ENCODE measurements around the gene VPS45.

VPS45 gene

GRCh38 chr1:150073516-150073915 is 5.9 kb downstream of the VPS45 start:
- no peak for DNase-seq (ENCODE audit: low read depth in 2 of 2)

DNA sequence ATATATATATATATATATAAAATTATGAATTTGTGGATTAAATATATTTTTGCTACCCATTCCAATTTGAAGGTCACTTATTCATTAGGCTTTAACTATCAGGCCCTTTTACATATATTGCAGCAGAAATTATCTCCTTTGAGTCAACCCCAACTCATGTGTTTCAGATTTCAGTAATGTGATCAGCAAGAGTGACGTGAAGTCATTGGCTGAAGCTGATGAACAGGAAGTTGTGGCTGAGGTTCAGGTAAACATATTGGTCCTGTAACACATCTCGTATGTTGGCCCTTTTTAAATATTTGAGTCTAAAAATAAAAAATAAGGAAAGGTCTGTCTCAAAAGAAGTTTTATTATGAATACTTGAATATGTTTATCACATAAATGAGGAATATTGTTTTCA is 8.5 kb downstream of the VPS45 start:
- DNase-seq (ENCODE audit: low read depth in 2 of 2) = no peak

GRCh38 chr1:150076985-150077384 is 9.4 kb downstream of the VPS45 start:
- DNase-seq (ENCODE audit: low read depth in 2 of 2) = no peak

DNA sequence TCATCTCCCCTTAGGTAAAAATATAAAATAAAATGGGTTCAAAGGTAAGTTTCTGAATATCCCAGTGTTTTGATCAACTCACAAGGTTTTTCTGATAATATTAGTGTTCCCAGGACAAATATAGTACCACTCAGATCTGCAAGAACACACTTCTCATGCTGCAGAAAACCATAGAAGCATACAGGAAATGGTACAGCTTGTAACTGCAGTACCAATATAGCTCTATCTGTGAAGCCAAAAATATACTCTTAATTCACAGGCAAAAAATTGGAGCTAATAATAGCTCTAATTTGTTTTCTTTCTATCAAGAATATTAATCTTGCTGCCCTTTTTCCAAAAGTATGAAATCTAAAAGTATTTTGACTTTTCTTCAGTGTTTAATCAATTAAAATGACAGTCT is 13.2 kb downstream of the VPS45 start:
- DNase-seq (ENCODE audit: low read depth in 2 of 2) = no peak

- no peak for DNase-seq (ENCODE audit: low read depth in 2 of 2)
Observed at GRCh38 chr1:150082494-150082893, 14.9 kb downstream of the VPS45 start.

DNA sequence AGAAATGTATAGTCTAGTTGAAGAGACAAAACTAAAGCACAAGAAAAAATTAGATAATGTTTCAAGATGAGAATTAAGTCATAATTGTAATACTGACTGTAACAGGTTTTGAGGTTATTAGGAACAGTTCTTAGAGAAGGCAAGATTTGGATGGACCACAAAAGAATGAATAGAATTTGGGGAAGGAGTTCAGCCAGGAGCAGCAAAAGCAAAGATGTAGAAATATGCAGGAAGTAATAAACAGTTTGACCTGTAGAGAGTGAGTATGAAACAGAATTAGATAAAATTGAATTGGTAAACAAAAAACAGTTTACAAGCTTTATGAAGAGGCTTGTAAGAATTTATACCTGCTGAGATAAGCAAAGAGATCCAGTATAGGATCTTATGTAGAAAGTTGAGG is 16.3 kb downstream of the VPS45 start:
- DNase-seq (ENCODE audit: low read depth in 2 of 2) = peak in 1 of 2 experiments; percentile 13

GRCh38 chr1:150085406-150085805 is 17.8 kb downstream of the VPS45 start:
- no peak for DNase-seq (ENCODE audit: low read depth in 2 of 2)

GRCh38 chr1:150087415-150087814 is 19.8 kb downstream of the VPS45 start:
- no peak for DNase-seq (ENCODE audit: low read depth in 2 of 2)

- no peak for DNase-seq (ENCODE audit: low read depth in 2 of 2)
Observed at GRCh38 chr1:150089846-150090520, 22.4 kb downstream of the VPS45 start.

- no peak for DNase-seq (ENCODE audit: low read depth in 2 of 2)
Observed at GRCh38 chr1:150092180-150092791, 24.7 kb downstream of the VPS45 start.

- no peak for DNase-seq (ENCODE audit: low read depth in 2 of 2)
Observed at GRCh38 chr1:150093805-150094204, 26.2 kb downstream of the VPS45 start.

- no peak for DNase-seq (ENCODE audit: low read depth in 2 of 2)
Observed at GRCh38 chr1:150094734-150095265, 27.2 kb downstream of the VPS45 start.

DNA sequence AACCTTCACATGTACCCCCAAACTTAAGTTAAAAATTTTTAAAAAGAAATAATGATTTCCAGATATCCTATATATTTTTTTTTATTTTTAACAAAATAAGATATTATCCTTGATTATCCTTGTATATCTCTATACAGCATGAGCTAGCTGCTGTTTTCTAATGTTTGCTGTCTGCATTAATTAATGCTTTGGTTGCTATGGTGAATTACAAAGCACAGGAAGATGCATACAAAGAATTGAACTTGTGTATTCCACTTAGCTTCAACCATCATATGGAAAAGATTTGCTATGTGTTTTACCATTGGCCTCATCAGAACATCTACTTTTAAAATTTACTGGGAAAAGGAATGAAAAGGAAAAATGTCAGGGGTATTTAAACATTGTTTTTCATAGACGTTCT is 35.4 kb downstream of the VPS45 start:
- DNase-seq (ENCODE audit: low read depth in 2 of 2) = no peak

DNA sequence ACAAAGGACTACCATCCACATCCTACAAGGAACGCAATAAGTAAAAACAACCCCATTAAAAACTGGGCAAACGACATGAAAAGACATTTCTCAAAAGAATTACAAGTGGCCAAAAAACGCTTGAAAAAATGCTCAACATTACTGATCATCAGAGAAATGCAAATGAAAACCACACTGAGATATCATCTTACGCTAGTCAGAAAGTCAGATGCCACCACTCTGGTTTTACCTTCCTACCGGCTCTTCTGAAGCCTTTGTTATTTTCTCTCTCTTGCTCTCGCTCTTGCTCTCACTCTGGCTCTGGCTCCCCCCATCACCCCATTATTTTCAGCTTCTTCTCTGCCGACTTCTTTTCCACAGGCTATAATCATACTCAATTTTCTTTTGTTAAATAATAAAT is 38.8 kb downstream of the VPS45 start:
- DNase-seq (ENCODE audit: low read depth in 2 of 2) = no peak

- no peak for DNase-seq (ENCODE audit: low read depth in 2 of 2)
Observed at GRCh38 chr1:150109586-150109985, 42.0 kb downstream of the VPS45 start.

- no peak for DNase-seq (ENCODE audit: low read depth in 2 of 2)
Observed at GRCh38 chr1:150110116-150110515, 42.5 kb downstream of the VPS45 start.

DNA sequence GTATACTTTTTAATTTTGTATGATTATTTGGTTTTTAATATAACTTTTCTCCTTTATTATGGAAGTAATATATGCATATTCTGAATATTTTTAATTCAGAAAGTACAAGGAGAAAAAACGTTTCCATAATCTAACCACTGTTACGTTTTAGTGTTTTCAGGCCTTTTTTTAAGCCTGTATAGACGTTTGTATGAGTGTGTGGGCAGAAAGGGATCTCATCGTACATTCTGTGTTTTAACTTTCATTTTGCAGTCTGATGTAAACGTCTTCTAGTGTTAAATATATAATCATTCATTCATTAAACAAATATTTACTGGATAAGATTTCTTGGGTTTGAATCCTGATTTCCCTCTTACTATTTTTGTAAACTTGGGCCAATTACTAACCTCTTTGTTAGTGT is 44.1 kb downstream of the VPS45 start:
- DNase-seq (ENCODE audit: low read depth in 2 of 2) = no peak

DNA sequence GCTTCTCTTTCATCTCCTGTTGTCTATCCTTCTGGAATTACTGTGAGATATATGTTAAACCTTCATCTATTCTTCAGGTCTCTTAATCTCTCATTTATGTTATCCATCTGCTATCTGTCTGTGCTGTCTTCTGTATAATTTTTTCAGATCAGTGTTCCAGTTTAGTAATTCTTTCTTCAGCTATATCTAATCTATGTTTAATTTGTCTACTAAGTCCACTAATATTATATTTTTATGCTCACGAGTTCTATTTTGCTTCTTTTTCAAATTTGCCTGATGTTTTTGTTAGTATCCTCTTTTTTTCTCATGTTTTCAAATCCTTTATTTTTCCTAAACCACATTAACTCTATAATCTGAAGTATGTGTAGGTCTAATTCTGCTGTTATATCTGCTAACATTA is 47.5 kb downstream of the VPS45 start:
- DNase-seq (ENCODE audit: low read depth in 2 of 2) = no peak

DNA sequence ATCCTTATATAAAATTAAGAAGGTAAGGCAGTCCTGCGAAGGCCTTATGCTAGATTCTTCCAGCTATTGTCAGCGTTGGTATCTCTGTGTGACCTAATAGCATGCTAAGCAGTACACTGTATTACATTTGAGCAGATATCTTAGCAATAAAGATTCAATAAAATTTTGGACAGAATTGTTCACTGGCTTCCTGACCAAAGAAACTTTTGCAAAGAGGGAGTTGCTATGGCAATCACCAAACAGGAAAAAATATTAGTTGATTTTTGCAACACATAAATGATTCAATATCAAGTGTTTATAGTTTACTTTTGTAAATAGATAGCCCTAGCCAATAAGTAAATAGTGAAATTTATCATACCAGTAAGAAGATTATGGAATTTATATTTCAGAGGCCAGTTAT is 51.1 kb downstream of the VPS45 start:
- DNase-seq (ENCODE audit: low read depth in 2 of 2) = no peak

DNA sequence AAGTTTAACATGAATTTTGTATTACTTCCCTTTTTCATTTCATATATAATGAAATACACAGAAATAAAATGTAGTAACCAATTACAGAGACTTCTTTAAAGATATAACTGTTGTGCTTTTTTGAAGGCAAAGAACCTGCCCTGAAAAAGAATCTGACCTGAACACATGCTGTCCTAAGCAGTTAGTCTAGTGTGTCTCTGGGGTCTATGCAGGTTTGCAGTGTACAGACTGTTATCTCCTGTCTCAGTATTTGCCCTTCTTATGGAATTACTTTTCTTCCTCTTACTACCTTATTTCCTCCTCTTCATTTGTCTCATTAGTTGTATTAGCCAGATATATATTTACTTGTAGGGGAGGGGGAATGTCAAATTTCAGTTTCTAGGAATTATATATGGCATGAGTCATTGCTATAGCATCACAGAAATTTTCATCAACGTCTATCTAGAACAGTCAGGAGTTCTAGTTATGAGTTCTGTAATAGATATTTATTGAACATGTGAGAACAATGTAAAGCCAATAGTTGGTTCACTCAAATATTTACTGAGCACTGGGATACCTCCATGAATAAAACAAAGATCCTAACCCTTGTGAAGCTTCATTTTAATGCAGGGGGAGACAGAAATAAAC is 53.8 kb downstream of the VPS45 start:
- peak; percentile 9 to 12 for DNase-seq (ENCODE audit: low read depth in 2 of 2)

DNA sequence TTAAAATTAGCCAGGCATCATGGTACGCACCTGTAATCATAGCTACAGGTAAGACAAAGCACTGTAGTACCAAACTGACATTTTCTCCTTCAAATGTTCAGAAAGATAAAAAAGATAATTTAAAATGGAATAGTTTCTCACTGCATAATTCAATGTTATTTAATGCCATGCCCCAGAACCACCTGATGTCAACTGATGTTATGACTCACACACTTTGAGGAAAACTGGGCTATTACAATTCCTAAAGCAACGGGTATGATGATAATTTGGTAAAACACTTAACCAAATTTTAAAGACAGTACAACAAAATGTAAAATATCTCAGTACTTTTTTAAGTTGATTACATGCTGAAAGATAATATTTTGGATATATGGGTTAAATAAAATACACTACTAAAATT is 59.2 kb downstream of the VPS45 start:
- no peak for DNase-seq (ENCODE audit: low read depth in 2 of 2)

DNA sequence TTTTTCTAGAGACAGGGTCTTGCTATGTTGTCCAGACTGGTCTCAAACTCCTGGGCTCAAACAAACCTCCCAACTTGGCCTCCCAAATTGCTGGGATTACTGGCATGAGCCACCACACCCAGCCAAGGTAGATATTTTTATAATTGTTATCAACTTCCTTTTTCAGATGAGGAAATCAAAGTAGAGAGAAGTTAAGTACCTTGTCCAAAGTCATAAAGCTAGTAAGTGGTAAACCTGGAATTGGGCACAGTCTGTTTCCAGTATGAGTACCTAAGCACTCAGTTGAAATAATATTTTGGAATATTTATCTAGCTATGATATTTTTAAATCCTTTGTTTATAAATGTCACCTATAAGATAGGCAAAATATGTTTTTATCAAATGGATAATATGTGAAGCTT is 59.9 kb downstream of the VPS45 start:
- DNase-seq (ENCODE audit: low read depth in 2 of 2) = no peak

DNA sequence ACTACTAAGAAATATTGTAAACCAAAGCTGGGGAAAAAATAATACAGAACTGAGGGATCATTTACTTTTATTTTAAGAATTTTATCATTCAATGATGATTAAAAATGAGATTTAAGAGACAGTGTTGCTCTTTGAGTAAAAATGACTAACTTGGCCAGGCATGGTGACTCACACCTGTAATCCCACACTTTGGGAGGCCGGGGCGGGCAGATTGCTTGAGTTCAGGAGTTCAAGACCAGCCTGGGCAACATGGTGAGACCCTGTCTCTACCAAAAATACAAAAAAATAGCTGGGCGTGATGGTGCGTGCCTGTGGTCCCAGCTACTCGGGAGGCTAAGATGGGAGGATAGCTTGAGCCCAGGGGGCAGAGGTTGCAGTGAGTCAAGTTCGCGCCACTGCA is 60.3 kb downstream of the VPS45 start:
- DNase-seq (ENCODE audit: low read depth in 2 of 2) = no peak
